H1 (cell line): ENCODE measurements around the gene PTPRD. TPM values are rescaled to one million over a fixed set of nuclear protein-coding genes. Genes with fewer than 3 reads are reported as not detected.

Experiments used
- CTCF ChIA-PET: fragments of 300-600 bp; sonication (Branson Sonifier 250); formaldehyde crosslinking; loops from one replicate; lab custom pipeline; 2021; ENCODE audit not compliant: partially characterized antibody; lab: Charles Lee
- POLR2A ChIA-PET: fragments of 300-600 bp; sonication (Branson Sonifier 250); formaldehyde crosslinking; loops from one replicate; lab custom pipeline; 2021; ENCODE audit warnings: inconsistent platforms; ENCODE audit not compliant: partially characterized antibody; lab: Charles Lee
- DNase-seq, 2 experiments: peaks; one replicate each; pipeline versions ENCODE4 v3.0.0 to v3.0.0-alpha.2; 2010 to 2022; ENCODE audit warnings: low spot score in 2 of 2, low read depth in 1 of 2, mixed read lengths in 1 of 2
- FAIRE-seq: peaks from 2 replicates; lab custom pipeline; 2011; peaks lifted over from hg19 to GRCh38; lab: Jason Lieb, UNC
- H2AFZ ChIP-seq: 2 replicates; pipeline ENCODE4 v1.8.1; 2012; ENCODE audit warnings: low read length, inconsistent platforms
- H2AK5ac ChIP-seq: 2 replicates; pipeline ENCODE4 v1.6.1; 2013; ENCODE audit warnings: low read depth, low read length
- H2BK120ac ChIP-seq: replicated peaks from 2 replicates; pipeline ENCODE3; 2013; ENCODE audit warnings: low read depth, low read length, inconsistent platforms
- H2BK12ac ChIP-seq: 2 replicates; pipeline ENCODE4 v1.6.1; 2013; ENCODE audit warnings: low read depth, low read length
- H2BK15ac ChIP-seq: 2 replicates; pipeline ENCODE4 v1.6.1; 2013; ENCODE audit warnings: low read length
- H2BK20ac ChIP-seq: 2 replicates; pipeline ENCODE4 v1.6.1; 2013; ENCODE audit warnings: low read length
- H2BK5ac ChIP-seq: 2 replicates; pipeline ENCODE4 v1.6.1; 2013; ENCODE audit warnings: low read depth, low read length
- H3K14ac ChIP-seq: 2 replicates; pipeline ENCODE4 v1.6.1; 2013; ENCODE audit warnings: inconsistent platforms; ENCODE audit not compliant: insufficient read length
- H3K18ac ChIP-seq: 2 replicates; pipeline ENCODE4 v1.6.1; 2013; ENCODE audit warnings: low read length; ENCODE audit errors: extremely low read depth
- H3K23ac ChIP-seq: 2 replicates; pipeline ENCODE4 v1.6.1; 2013; ENCODE audit warnings: inconsistent platforms; ENCODE audit not compliant: insufficient read length
- H3K23me2 ChIP-seq: 2 replicates; pipeline ENCODE4 v1.6.1; 2013; ENCODE audit warnings: low read depth, low read length
- H3K27ac ChIP-seq: 2 replicates; pipeline ENCODE4 v1.6.1; 2011; ENCODE audit warnings: low read depth, low read length, inconsistent platforms
- H3K27me3 ChIP-seq, 4 experiments: replicated peaks in 1 of 4; 1 replicate in 1 of 4; 2 replicates in 3 of 4; pipeline versions ENCODE4 v1.6.1 to v1.8.1; 2011 to 2013; ENCODE audit warnings: low read length in 3 of 4, mild to moderate bottlenecking in 3 of 4, inconsistent platforms in 2 of 4, mixed read lengths in 2 of 4, moderate library complexity in 1 of 4; ENCODE audit not compliant: control insufficient read depth in 3 of 4, insufficient read depth in 3 of 4; ENCODE audit errors: extremely low read depth in 1 of 4
- H3K36me3 ChIP-seq, 4 experiments: 2 replicates each; pipeline versions ENCODE4 v1.6.1 to v1.8.1; 2011 to 2013; ENCODE audit warnings: mild to moderate bottlenecking in 4 of 4, low read length in 3 of 4, moderate library complexity in 2 of 4, control low read depth in 1 of 4, inconsistent platforms in 1 of 4; ENCODE audit not compliant: insufficient read depth in 4 of 4, control insufficient read depth in 2 of 4
- H3K4ac ChIP-seq: replicated peaks from 2 replicates; pipeline ENCODE3; 2013; ENCODE audit warnings: low read length, low read depth, mixed read lengths, inconsistent platforms; ENCODE audit not compliant: insufficient read length
- H3K4me1 ChIP-seq, 4 experiments: replicated peaks in 1 of 4; 1 replicate in 1 of 4; 2 replicates in 3 of 4; pipeline versions ENCODE4 v1.6.1 to v1.8.1; 2011 to 2013; ENCODE audit warnings: low read length in 3 of 4, inconsistent platforms in 2 of 4, mixed read lengths in 1 of 4; ENCODE audit not compliant: insufficient read depth in 4 of 4, control insufficient read depth in 3 of 4
- H3K4me2 ChIP-seq, 2 experiments: 2 replicates each; pipeline versions ENCODE4 v1.6.1 to v1.8.1; 2011 to 2013; ENCODE audit warnings: low read depth in 2 of 2, low read length in 2 of 2, control low read depth in 1 of 2, inconsistent platforms in 1 of 2, mild to moderate bottlenecking in 1 of 2; ENCODE audit not compliant: insufficient read depth in 1 of 2
- H3K4me3 ChIP-seq, 4 experiments: fragments of 200-600, 300-600 bp in 1 of 4; sonication (generic), shearing (Covaris generic), sonication (Bioruptor Twin) in 1 of 4; 2 replicates each; pipeline versions ENCODE4 v1.5.1 to v1.8.1; 2011 to 2016; ENCODE audit warnings: low read length in 4 of 4, low read depth in 3 of 4, control low read depth in 2 of 4, inconsistent platforms in 2 of 4, mild to moderate bottlenecking in 2 of 4, mixed read lengths in 1 of 4, moderate library complexity in 1 of 4; ENCODE audit not compliant: insufficient read depth in 2 of 4; ENCODE audit errors: extremely low read depth in 1 of 4
- H3K56ac ChIP-seq: replicated peaks from 2 replicates; pipeline ENCODE3; 2013; ENCODE audit warnings: low read depth, mild to moderate bottlenecking, mixed read lengths, low read length, inconsistent platforms; ENCODE audit not compliant: insufficient read length
- H3K79me1 ChIP-seq: 2 replicates; pipeline ENCODE4 v1.6.1; 2013; ENCODE audit warnings: low read depth, low read length, control low read depth
- H3K79me2 ChIP-seq, 2 experiments: 2 replicates each; pipeline versions ENCODE4 v1.6.1 to v1.8.1; 2012 to 2013; ENCODE audit warnings: low read length in 2 of 2, mild to moderate bottlenecking in 2 of 2, inconsistent platforms in 1 of 2; ENCODE audit not compliant: insufficient read depth in 2 of 2, control insufficient read depth in 1 of 2
- H3K9ac ChIP-seq, 4 experiments: replicated peaks in 1 of 4; 1 replicate in 1 of 4; 2 replicates in 3 of 4; pipeline versions ENCODE4 v1.6.1 to v1.8.1; 2011 to 2013; ENCODE audit warnings: low read depth in 3 of 4, low read length in 3 of 4, control low read depth in 2 of 4, mild to moderate bottlenecking in 2 of 4, moderate library complexity in 2 of 4, inconsistent platforms in 1 of 4; ENCODE audit errors: extremely low read depth in 1 of 4
- H3K9me3 ChIP-seq, 2 experiments: 2 replicates each; pipeline versions ENCODE4 v1.6.1 to v1.8.1; 2012 to 2013; ENCODE audit warnings: mild to moderate bottlenecking in 2 of 2, moderate library complexity in 2 of 2, control low read depth in 1 of 2, inconsistent platforms in 1 of 2, low read depth in 1 of 2, low read length in 1 of 2, mixed read lengths in 1 of 2; ENCODE audit not compliant: insufficient read depth in 2 of 2
- H4K20me1 ChIP-seq, 2 experiments: replicated peaks in 1 of 2; 2 replicates each; pipeline versions ENCODE3 to v1.8.1; 2011 to 2013; ENCODE audit warnings: inconsistent platforms in 2 of 2, low read length in 2 of 2, mild to moderate bottlenecking in 1 of 2; ENCODE audit not compliant: insufficient read depth in 2 of 2, control insufficient read depth in 1 of 2
- H4K5ac ChIP-seq: 2 replicates; pipeline ENCODE4 v1.6.1; 2013; ENCODE audit warnings: low read length, low read depth, mixed read lengths, inconsistent platforms; ENCODE audit not compliant: insufficient read length
- H4K8ac ChIP-seq: 2 replicates; pipeline ENCODE4 v1.8.0; 2013; ENCODE audit warnings: mild to moderate bottlenecking, moderate library complexity, low read length, inconsistent platforms; ENCODE audit not compliant: insufficient read depth; ENCODE audit errors: extremely low read depth
- H4K91ac ChIP-seq: replicated peaks from 2 replicates; pipeline ENCODE3; 2013; ENCODE audit warnings: low read length, mixed read lengths, inconsistent platforms; ENCODE audit not compliant: insufficient read length
- CEBPB ChIP-seq: IDR thresholded peaks from 2 replicates; pipeline ENCODE4 v1.6.1; 2012; ENCODE audit warnings: low read depth, low read length
- SP4 ChIP-seq: IDR thresholded peaks from 2 replicates; pipeline ENCODE4 v1.6.1; 2012; ENCODE audit warnings: low read length, inconsistent platforms
- WGBS, 2 experiments: shearing (Covaris generic) in 1 of 2; methylation state at CpG; one replicate each; pipeline versions ENCODE4 v1.1.6 to v1.1.7; 2013 to 2015; ENCODE audit warnings: low lambda C conversion rate in 2 of 2, mixed read lengths in 2 of 2, inconsistent platforms in 1 of 2, low coverage in 1 of 2, missing lambda C conversion rate in 1 of 2; ENCODE audit not compliant: insufficient replicate concordance in 2 of 2, insufficient coverage in 1 of 2, insufficient read length in 1 of 2; ENCODE audit errors: extremely low coverage in 1 of 2, missing lambda C conversion rate in 1 of 2; 5-methylcytosine and 5-hydroxymethylcytosine counted together
- polyA plus RNA-seq, 7 experiments: library from polyadenylated mRNA; depleted of rRNA in 3 of 7; stranded (reverse) in 5 of 7; unstranded in 2 of 7; fragments of >200 nt in 5 of 7; fragments of 200-250 nt in 2 of 7; gene quantifications; 1 replicate in 5 of 7; 2 replicates in 1 of 7; 4 replicates in 1 of 7; pipeline versions ENCODE4 v1.2.1 to v1.2.3, GENCODE V29; 2011 to 2013; ENCODE audit warnings: missing spikeins in 2 of 7, mixed read lengths in 2 of 7
- total RNA-seq: library from RNA; stranded (reverse); fragmentation: NEBNext Ultra II Directional; extraction: Animal tissue kit (Norgen Biotek cat#: 25700); gene quantifications from 2 replicates; pipeline ENCODE4 v1.2.1, GENCODE V29; 2021

PTPRD gene
- total and polyA plus RNA-seq, 2 of the 8 experiments (the other 6 are each of a cell fraction or from before 2014, with no cell fraction given) = 17.2 to 77.0 TPM

DNA sequence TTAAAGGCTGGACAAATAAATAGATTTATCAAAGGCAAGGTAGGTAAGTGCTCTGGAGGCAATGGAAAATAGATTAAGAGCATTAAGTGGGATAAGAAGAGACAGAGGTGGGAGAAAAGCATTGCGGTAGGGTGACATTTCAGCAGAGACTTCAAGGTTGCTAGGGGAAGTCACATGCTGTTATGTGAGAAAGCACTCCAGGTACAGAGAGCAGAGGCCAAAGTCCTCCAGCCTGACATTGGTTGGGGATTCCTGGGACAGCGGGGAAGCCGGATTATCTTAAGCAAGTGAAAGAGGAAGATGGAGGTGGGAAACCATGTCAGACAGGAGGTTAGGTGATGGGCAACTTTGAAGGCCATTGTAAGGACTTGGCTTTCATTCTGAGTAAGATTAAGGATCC lies 1222.9 kb downstream of the PTPRD start:
- no peak overlapping the region for H2BK20ac ChIP-seq
- H4K91ac ChIP-seq = no peak overlapping the region
- H3K4me2 ChIP-seq = no peak overlapping the region
- no peaks in the 10 kb centered on the region for H3K79me2 ChIP-seq
- H4K5ac ChIP-seq = no peak overlapping the region
- no peaks in the 10 kb centered on the region for H3K79me1 ChIP-seq
- H3K27ac ChIP-seq = no peak overlapping the region
- no peaks in the 10 kb centered on the region for H4K20me1 ChIP-seq
- WGBS, 2 experiments = 86% methylated on average over 3 of the region's 3 CpGs; no CpG with 5 or more reads in 1 of the 2 experiments
- no peak overlapping the region for H2BK12ac ChIP-seq
- H3K4me1 ChIP-seq = no peaks in the 10 kb centered on the region
- no peak overlapping the region for H3K23ac ChIP-seq
- H3K56ac ChIP-seq = no peak overlapping the region
- H3K4me3 ChIP-seq = no peak overlapping the region
- no peak for FAIRE-seq
- POLR2A ChIA-PET = no interaction called here
- no peaks in the 10 kb centered on the region for H3K27me3 ChIP-seq
- no peak overlapping the region for H2AK5ac ChIP-seq
- no peak overlapping the region for H3K9ac ChIP-seq
- H2BK5ac ChIP-seq = no peak overlapping the region
- CTCF ChIA-PET = no interaction called here
- no peak overlapping the region for H3K4ac ChIP-seq
- no peak overlapping the region for H3K14ac ChIP-seq
- H4K8ac ChIP-seq = no peak overlapping the region
- no peaks in the 10 kb centered on the region for H3K36me3 ChIP-seq
- H2AFZ ChIP-seq = no peak overlapping the region
- no peak overlapping the region for H2BK15ac ChIP-seq
- no peaks in the 10 kb centered on the region; the same call in 1 of the 2 replicates for H3K23me2 ChIP-seq
- DNase-seq = no peak
- H3K18ac ChIP-seq = no peak overlapping the region
- H2BK120ac ChIP-seq = no peak overlapping the region
- TF ChIP-seq SP4 (no peak), CEBPB (no peak)
- TF ChIP-seq, all 59 proteins: peak for 0
- no peaks in the 10 kb centered on the region for H3K9me3 ChIP-seq
